Keratinocyte (primary cell): ENCODE measurements around the gene MS4A4A.

Experiments
- EZH2 ChIP-seq: IDR thresholded peaks from one replicate; pipeline ENCODE4 v1.6.1; 2012; ENCODE audit warnings: inconsistent platforms, mild to moderate bottlenecking, low read length, moderate library complexity
- TF ChIP-seq, protein P1 (sequence below), 3 experiments: IDR thresholded peaks in 1 of 3; conservative IDR thresholded peaks in 1 of 3; optimal IDR thresholded peaks in 1 of 3; 2 replicates in 2 of 3; 3 replicates in 1 of 3; pipeline versions ENCODE3 to v1.5.1; 2011; ENCODE audit warnings: low read length in 3 of 3, mild to moderate bottlenecking in 3 of 3, moderate library complexity in 2 of 3, control low read depth in 1 of 3, inconsistent platforms in 1 of 3; ENCODE audit not compliant: insufficient read depth in 2 of 3; ENCODE audit errors: extremely low read depth in 1 of 3

- TF ChIP-seq, protein P1, sequence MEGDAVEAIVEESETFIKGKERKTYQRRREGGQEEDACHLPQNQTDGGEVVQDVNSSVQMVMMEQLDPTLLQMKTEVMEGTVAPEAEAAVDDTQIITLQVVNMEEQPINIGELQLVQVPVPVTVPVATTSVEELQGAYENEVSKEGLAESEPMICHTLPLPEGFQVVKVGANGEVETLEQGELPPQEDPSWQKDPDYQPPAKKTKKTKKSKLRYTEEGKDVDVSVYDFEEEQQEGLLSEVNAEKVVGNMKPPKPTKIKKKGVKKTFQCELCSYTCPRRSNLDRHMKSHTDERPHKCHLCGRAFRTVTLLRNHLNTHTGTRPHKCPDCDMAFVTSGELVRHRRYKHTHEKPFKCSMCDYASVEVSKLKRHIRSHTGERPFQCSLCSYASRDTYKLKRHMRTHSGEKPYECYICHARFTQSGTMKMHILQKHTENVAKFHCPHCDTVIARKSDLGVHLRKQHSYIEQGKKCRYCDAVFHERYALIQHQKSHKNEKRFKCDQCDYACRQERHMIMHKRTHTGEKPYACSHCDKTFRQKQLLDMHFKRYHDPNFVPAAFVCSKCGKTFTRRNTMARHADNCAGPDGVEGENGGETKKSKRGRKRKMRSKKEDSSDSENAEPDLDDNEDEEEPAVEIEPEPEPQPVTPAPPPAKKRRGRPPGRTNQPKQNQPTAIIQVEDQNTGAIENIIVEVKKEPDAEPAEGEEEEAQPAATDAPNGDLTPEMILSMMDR (optimal IDR thresholded peaks at IDR 0.05 in 1 of 3, IDR thresholded peaks at IDR 0.05 in 1 of 3, conservative IDR thresholded peaks at IDR 0.05 in 1 of 3; ENCODE audit: extremely low read depth in 1 of 3, insufficient read depth in 2 of 3, low read length in 3 of 3), result peak in 2 of 3 experiments; percentile 5 to 22
- no peak for TF ChIP-seq EZH2
These were observed 65.0 kb downstream of the MS4A4A start for GRCh38 chr11:60345489-60345888.
